K562 (cell line): ENCODE measurements around the gene WDR1.

Source experiments
- EZH2 ChIP-seq: IDR thresholded peaks from 2 replicates; pipeline ENCODE4 v1.6.1; 2012; ENCODE audit warnings: low read depth, mild to moderate bottlenecking, inconsistent platforms, low read length, borderline replicate concordance
- HDAC1 ChIP-seq, 2 experiments: fragments of 450-650 bp; IDR thresholded peaks; 2 replicates each; pipeline ENCODE4 v1.6.1; 2016 to 2017; ENCODE audit warnings: inconsistent platforms in 1 of 2, mild to moderate bottlenecking in 1 of 2, moderate library complexity in 1 of 2
- HNRNPK ChIP-seq: fragments of 200-400 bp; formaldehyde crosslinking; IDR thresholded peaks from one replicate; pipeline ENCODE4 v1.6.1; 2018; ENCODE audit warnings: mild to moderate bottlenecking, low read depth, low read length; ENCODE audit not compliant: poor library complexity, severe bottlenecking
- RCOR1 ChIP-seq, 2 experiments: IDR thresholded peaks; 2 replicates each; pipeline ENCODE4 v1.6.1; 2012; ENCODE audit warnings: low read depth in 2 of 2, low read length in 2 of 2, borderline replicate concordance in 1 of 2, improper control_type of control experiment in 1 of 2
- SP1 ChIP-seq: sonication (generic); formaldehyde crosslinking; IDR thresholded peaks from 2 replicates; pipeline ENCODE4 v1.8.1; 2022; ENCODE audit warnings: mild to moderate bottlenecking, missing genetic modification reagents
- TBP ChIP-seq: optimal IDR thresholded peaks from 2 replicates; pipeline ENCODE3; 2011; ENCODE audit warnings: low read depth, low read length, improper control_type of control experiment
- TF ChIP-seq, protein P1 (sequence below), 3 experiments: IDR thresholded peaks in 2 of 3; conservative IDR thresholded peaks in 1 of 3; 2 replicates each; pipeline ENCODE4 v1.5.1; 2011 to 2012; ENCODE audit warnings: low read length in 3 of 3, mild to moderate bottlenecking in 3 of 3, control low read depth in 2 of 3, improper control_type of control experiment in 1 of 3, inconsistent platforms in 1 of 3, low read depth in 1 of 3, mixed read lengths in 1 of 3, moderate library complexity in 1 of 3; ENCODE audit not compliant: insufficient read depth in 2 of 3

GRCh38 chr4:10040049-10040892 is 76.3 kb downstream of the WDR1 start:
- TF ChIP-seq TBP (no peak), HDAC1 (IDR thresholded peaks at IDR 0.05) (no peak), RCOR1 (IDR thresholded peaks at IDR 0.05; ENCODE audit: borderline replicate concordance in 1 of 2, low read depth in 2 of 2, low read length in 2 of 2) (no peak), HNRNPK (no peak), SP1 (CRISPR knock-in tag) (no peak), EZH2 (no peak)
- TF ChIP-seq, protein P1, sequence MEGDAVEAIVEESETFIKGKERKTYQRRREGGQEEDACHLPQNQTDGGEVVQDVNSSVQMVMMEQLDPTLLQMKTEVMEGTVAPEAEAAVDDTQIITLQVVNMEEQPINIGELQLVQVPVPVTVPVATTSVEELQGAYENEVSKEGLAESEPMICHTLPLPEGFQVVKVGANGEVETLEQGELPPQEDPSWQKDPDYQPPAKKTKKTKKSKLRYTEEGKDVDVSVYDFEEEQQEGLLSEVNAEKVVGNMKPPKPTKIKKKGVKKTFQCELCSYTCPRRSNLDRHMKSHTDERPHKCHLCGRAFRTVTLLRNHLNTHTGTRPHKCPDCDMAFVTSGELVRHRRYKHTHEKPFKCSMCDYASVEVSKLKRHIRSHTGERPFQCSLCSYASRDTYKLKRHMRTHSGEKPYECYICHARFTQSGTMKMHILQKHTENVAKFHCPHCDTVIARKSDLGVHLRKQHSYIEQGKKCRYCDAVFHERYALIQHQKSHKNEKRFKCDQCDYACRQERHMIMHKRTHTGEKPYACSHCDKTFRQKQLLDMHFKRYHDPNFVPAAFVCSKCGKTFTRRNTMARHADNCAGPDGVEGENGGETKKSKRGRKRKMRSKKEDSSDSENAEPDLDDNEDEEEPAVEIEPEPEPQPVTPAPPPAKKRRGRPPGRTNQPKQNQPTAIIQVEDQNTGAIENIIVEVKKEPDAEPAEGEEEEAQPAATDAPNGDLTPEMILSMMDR (IDR thresholded peaks at IDR 0.05 in 2 of 3, conservative IDR thresholded peaks at IDR 0.05 in 1 of 3; ENCODE audit: insufficient read depth in 2 of 3, low read depth in 1 of 3, low read length in 3 of 3) = no peak
